Glutamatergic neuron (in vitro differentiated cells): ENCODE measurements around the gene NECAB2. TPM values are rescaled to one million over a fixed set of nuclear protein-coding genes. Genes with fewer than 3 reads are reported as not detected.

Experiments used
- DNase-seq: peaks from one replicate; pipeline ENCODE4 v3.0.0; 2022
- H3K27ac Mint-ChIP-seq: one replicate; pipeline ENCODE4 v1.8.0; 2020; ENCODE audit warnings: mild to moderate bottlenecking, mixed read lengths, inconsistent platforms; ENCODE audit not compliant: unreplicated experiment
- H3K27me3 Mint-ChIP-seq: one replicate; pipeline ENCODE4 v1.8.0; 2020; ENCODE audit warnings: mild to moderate bottlenecking, moderate library complexity, mixed read lengths, inconsistent platforms; ENCODE audit not compliant: unreplicated experiment
- H3K36me3 Mint-ChIP-seq: one replicate; pipeline ENCODE4 v1.8.0; 2020; ENCODE audit warnings: mild to moderate bottlenecking, mixed read lengths, inconsistent platforms; ENCODE audit not compliant: unreplicated experiment
- H3K4me1 Mint-ChIP-seq: one replicate; pipeline ENCODE4 v1.8.0; 2020; ENCODE audit warnings: mild to moderate bottlenecking, low read depth, mixed read lengths, inconsistent platforms; ENCODE audit not compliant: unreplicated experiment
- H3K4me3 Mint-ChIP-seq: one replicate; pipeline ENCODE4 v1.8.0; 2020; ENCODE audit warnings: mild to moderate bottlenecking, mixed read lengths, inconsistent platforms; ENCODE audit not compliant: unreplicated experiment
- H3K9me3 Mint-ChIP-seq: one replicate; pipeline ENCODE4 v1.8.0; 2020; ENCODE audit warnings: mild to moderate bottlenecking, moderate library complexity, mixed read lengths, inconsistent platforms; ENCODE audit not compliant: unreplicated experiment
- CTCF ChIP-seq: fragments of 200-600 bp; sonication (generic); IDR thresholded peaks from one replicate; pipeline ENCODE4 v1.5.0; 2021; ENCODE audit not compliant: partially characterized antibody, unreplicated experiment
- total RNA-seq: library from RNA; stranded (reverse); fragmentation: NEBNext Ultra II Directional; extraction: Animal tissue kit (Norgen Biotek cat#: 25700); gene quantifications from one replicate; pipeline ENCODE4 v1.2.1, GENCODE V29; 2021; ENCODE audit not compliant: unreplicated experiment

Gene NECAB2
- total RNA-seq, 1 donor from 2014 or later = 112 TPM

- Mint-ChIP-seq H3K9me3 (peaks cover 5% of the 10 kb centered on the region), H3K36me3 (no peaks in the 10 kb centered on the region), H3K27me3 (peaks cover 4% of the 10 kb centered on the region), H3K27ac (no peak overlapping the region), H3K4me1 (peaks cover under 1% of the 10 kb centered on the region), H3K4me3 (no peak overlapping the region)
- DNase-seq = no peak
- TF ChIP-seq CTCF = no peak
Observed at GRCh38 chr16:83963277-83964119, 4.5 kb upstream of the NECAB2 start.

GRCh38 chr16:83964684-83965443 is 3.2 kb upstream of the NECAB2 start:
- H3K27ac Mint-ChIP-seq = no peak overlapping the region

GRCh38 chr16:83965444-83966152 is 2.4 kb upstream of the NECAB2 start:
- Mint-ChIP-seq H3K27ac (no peak overlapping the region), H3K4me3 (no peak overlapping the region)

More at GRCh38 chr16:83964684-83965443, 3.2 kb upstream of the NECAB2 start:
- DNase-seq = no peak
- Mint-ChIP-seq H3K36me3 (no peaks in the 10 kb centered on the region), H3K4me1 (peaks cover 2% of the 10 kb centered on the region), H3K9me3 (peaks cover 6% of the 10 kb centered on the region), H3K27me3 (peaks cover 7% of the 10 kb centered on the region), H3K4me3 (no peak overlapping the region)
- TF ChIP-seq CTCF = no peak

GRCh38 chr16:83966153-83966696 is 1.8 kb upstream of the NECAB2 start:
- Mint-ChIP-seq H3K27me3 (peaks cover 11% of the 10 kb centered on the region), H3K27ac (no peak overlapping the region), H3K36me3 (no peaks in the 10 kb centered on the region), H3K4me3 (no peak overlapping the region), H3K4me1 (peaks cover 2% of the 10 kb centered on the region), H3K9me3 (peaks cover 7% of the 10 kb centered on the region)
- no peak for DNase-seq
- no peak for TF ChIP-seq CTCF

More at GRCh38 chr16:83965444-83966152, 2.4 kb upstream of the NECAB2 start:
- no peak for DNase-seq
- Mint-ChIP-seq H3K4me1 (peaks cover 2% of the 10 kb centered on the region), H3K27me3 (peaks cover 11% of the 10 kb centered on the region), H3K9me3 (peaks cover 7% of the 10 kb centered on the region), H3K36me3 (no peaks in the 10 kb centered on the region)
- TF ChIP-seq CTCF = no peak
